Measurements from ENCODE around the gene DMD.

Gene DMD

DNA sequence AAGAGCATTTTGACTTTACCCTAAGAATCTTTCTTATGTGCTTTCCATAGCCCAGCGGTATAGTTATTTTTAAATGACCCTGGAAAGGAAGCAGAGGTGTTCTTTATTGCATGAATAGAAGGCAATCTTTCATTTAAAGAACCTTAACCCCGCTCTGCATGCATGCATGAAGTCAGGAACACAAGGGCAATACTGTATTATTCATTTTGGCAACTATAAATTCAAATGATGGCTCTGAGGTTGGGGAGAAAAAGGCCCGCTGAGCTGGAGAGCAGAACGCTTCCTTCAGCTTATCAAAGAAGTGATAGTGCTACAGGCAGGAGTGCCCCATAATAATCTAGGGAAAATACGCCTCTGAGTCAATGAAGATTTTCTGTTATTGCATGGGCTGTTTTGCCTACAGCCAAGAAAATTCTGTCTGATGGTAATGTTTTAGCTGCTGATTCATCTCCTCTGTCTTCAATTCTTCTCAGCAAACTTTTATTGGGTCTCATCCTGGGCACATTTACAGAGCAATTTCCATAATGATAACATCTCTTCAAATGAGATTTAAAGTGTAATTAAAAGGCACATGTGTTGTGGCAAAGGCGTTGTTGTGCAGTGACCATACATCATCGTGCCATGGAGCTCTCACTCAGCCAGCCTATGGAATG, 1687.3 kb downstream of the DMD start:
- no peak for DNase-seq (ENCODE audit: low read depth)
- H3K4me3 ChIP-seq (ENCODE audit: low read depth, low read length) = no peak overlapping the region

GRCh38 chrX:31522760-31523159, 1688.6 kb downstream of the DMD start:
- TF ChIP-seq, protein P1, sequence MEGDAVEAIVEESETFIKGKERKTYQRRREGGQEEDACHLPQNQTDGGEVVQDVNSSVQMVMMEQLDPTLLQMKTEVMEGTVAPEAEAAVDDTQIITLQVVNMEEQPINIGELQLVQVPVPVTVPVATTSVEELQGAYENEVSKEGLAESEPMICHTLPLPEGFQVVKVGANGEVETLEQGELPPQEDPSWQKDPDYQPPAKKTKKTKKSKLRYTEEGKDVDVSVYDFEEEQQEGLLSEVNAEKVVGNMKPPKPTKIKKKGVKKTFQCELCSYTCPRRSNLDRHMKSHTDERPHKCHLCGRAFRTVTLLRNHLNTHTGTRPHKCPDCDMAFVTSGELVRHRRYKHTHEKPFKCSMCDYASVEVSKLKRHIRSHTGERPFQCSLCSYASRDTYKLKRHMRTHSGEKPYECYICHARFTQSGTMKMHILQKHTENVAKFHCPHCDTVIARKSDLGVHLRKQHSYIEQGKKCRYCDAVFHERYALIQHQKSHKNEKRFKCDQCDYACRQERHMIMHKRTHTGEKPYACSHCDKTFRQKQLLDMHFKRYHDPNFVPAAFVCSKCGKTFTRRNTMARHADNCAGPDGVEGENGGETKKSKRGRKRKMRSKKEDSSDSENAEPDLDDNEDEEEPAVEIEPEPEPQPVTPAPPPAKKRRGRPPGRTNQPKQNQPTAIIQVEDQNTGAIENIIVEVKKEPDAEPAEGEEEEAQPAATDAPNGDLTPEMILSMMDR (IDR thresholded peaks at IDR 0.05; ENCODE audit: insufficient read depth, low read depth, low read length, missing control alignments) = no peak
- no peak for DNase-seq (ENCODE audit: low read depth)
- H3K4me3 ChIP-seq (ENCODE audit: low read depth, low read length) = no peak overlapping the region

More for the DNA sequence above, 1687.3 kb downstream of the DMD start:
- TF ChIP-seq, protein P1 (IDR thresholded peaks at IDR 0.05; ENCODE audit: insufficient read depth, low read depth, low read length, missing control alignments) = no peak

DNA sequence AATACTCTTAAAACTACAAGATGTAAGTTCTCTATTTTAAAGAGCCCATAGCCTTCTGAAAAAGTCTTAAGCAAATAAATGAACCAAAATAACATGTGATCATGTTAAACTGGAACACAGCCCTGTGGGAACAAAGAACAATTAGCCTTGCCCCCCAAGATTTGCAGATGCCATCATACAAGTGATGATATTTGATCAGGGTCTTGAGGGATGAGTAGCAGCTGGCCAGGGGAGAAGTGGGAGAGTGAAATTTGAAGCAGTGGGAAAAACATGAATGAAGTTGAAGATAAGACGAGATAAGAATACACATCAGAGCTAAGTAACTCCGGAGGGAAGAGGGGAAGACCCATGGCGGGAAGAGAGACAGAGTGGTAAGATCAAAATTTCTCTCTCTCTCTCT, 1689.4 kb downstream of the DMD start:
- TF ChIP-seq, protein P1 (IDR thresholded peaks at IDR 0.05; ENCODE audit: insufficient read depth, low read depth, low read length, missing control alignments) = no peak
- no peak overlapping the region for H3K4me3 ChIP-seq (ENCODE audit: low read depth, low read length)
- DNase-seq (ENCODE audit: low read depth) = no peak

DNA sequence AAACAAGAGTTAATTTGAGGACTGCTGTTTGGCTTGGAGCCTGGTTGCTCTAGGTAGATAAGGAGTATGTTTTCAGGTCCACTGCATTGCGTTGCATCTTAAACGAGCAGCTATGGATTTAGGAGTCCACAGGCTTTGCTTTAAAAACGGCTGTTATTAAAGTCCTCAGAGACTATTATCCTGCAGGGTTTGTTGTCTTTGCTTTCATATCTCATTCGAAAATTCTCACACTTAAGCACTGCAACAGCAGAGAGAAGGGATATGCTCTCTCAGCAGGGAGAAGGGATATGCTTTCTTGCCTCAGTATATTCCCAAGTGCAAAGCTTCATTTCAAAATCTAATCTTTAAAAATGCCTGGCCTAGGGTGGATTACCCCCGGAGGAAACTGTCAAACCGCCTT, 1694.8 kb downstream of the DMD start:
- TF ChIP-seq, protein P1 (IDR thresholded peaks at IDR 0.05; ENCODE audit: insufficient read depth, low read depth, low read length, missing control alignments) = no peak
- no peak overlapping the region for H3K4me3 ChIP-seq (ENCODE audit: low read depth, low read length)
- DNase-seq (ENCODE audit: low read depth) = no peak

GRCh38 chrX:31508338-31508737, 1703.0 kb downstream of the DMD start:
- TF ChIP-seq, protein P1 (IDR thresholded peaks at IDR 0.05; ENCODE audit: insufficient read depth, low read depth, low read length, missing control alignments) = no peak
- H3K4me3 ChIP-seq (ENCODE audit: low read depth, low read length) = no peak overlapping the region
- no peak for DNase-seq (ENCODE audit: low read depth)

- TF ChIP-seq, protein P1 (IDR thresholded peaks at IDR 0.05; ENCODE audit: insufficient read depth, low read depth, low read length, missing control alignments) = no peak
Observed at GRCh38 chrX:31506928-31507327, 1704.4 kb downstream of the DMD start.

GRCh38 chrX:31506360-31506759, 1705.0 kb downstream of the DMD start:
- TF ChIP-seq, protein P1 (IDR thresholded peaks at IDR 0.05; ENCODE audit: insufficient read depth, low read depth, low read length, missing control alignments) = no peak
- H3K4me3 ChIP-seq (ENCODE audit: low read depth, low read length) = no peak overlapping the region
- no peak for DNase-seq (ENCODE audit: low read depth)

More at GRCh38 chrX:31506928-31507327, 1704.4 kb downstream of the DMD start:
- DNase-seq (ENCODE audit: low read depth) = no peak
- no peak overlapping the region for H3K4me3 ChIP-seq (ENCODE audit: low read depth, low read length)
